Right atrium auricular region (tissue), 2 donors: ENCODE measurements around the gene PCNX1. TPM values are rescaled to one million over a fixed set of nuclear protein-coding genes. Genes with fewer than 3 reads are reported as not detected.

Experiments
- DNase-seq: peaks from one replicate; pipeline ENCODE4 v3.0.0-alpha.2; 2019; ENCODE audit warnings: low spot score
- H3K27ac ChIP-seq, 2 donors: fragments of 200-600 bp; sonication (generic); 1 replicate in 1 of 2; 2 replicates in 1 of 2; pipeline ENCODE4 v1.5.1; 2016 to 2019
- H3K27me3 ChIP-seq, 2 donors: fragments of 200-600 bp; sonication (generic); one replicate each; pipeline versions ENCODE4 v1.5.1 to v1.6.0; 2017 to 2019
- H3K36me3 ChIP-seq: fragments of 200-600 bp; sonication (generic); one replicate; pipeline ENCODE4 v1.5.1; 2016
- H3K4me1 ChIP-seq, 2 donors: fragments of 200-600 bp; sonication (generic); one replicate each; pipeline versions ENCODE4 v1.5.1 to v1.6.0; 2017 to 2019
- H3K4me3 ChIP-seq, 2 donors: fragments of 200-600 bp; sonication (generic); 1 replicate in 1 of 2; 2 replicates in 1 of 2; pipeline ENCODE4 v1.5.1; 2017 to 2019; ENCODE audit warnings: mild to moderate bottlenecking in 1 of 2, moderate library complexity in 1 of 2
- H3K9me3 ChIP-seq, 2 donors: fragments of 200-600 bp; sonication (generic); one replicate each; pipeline ENCODE4 v1.5.1; 2019
- CTCF ChIP-seq, 2 donors: fragments of 200-600 bp; sonication (generic); IDR thresholded peaks; one replicate each; pipeline ENCODE4 v1.5.1; 2019; ENCODE audit warnings: antibody characterized with exemption in 2 of 2
- total RNA-seq, 2 donors: library from RNA; depleted of rRNA; stranded (reverse); fragments of >200 nt; gene quantifications; one replicate each; pipeline ENCODE4 v1.1.0, GENCODE V29; 2016

PCNX1 gene
- total RNA-seq, 2 donors from 2014 or later = 36.4 to 39.2 TPM

- Histone ChIP-seq H3K36me3 (no peaks in the 10 kb centered on the region), H3K4me1 (no peaks in the 10 kb centered on the region), H3K9me3 (no peaks in the 10 kb centered on the region), H3K4me3 (no peak overlapping the region), H3K27me3 (no peaks in the 10 kb centered on the region), H3K27ac (no peak overlapping the region)
- no peak for TF ChIP-seq CTCF (IDR thresholded peaks at IDR 0.05)
- no peak for DNase-seq
Measured at GRCh38 chr14:70898111-70898745, 9.0 kb upstream of the PCNX1 start.

DNA sequence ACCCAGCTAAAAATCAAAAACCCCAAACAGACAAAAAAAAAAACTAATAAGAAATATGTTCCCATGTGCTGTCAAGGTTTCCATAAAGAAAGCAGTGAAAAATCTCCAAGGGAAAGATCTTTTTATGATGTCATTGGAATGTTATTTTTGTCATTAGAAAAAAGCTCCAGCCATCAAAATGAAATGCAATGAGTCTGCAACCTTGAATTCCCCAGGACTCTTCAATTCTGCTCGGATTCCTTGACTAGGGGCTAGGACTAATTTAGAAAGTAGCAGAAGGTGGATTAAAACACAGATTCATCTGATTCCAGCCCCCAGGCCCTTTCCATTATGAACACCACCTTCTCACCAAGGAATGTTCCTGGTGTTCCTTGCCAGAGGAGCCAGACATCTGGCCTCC, 6.0 kb upstream of the PCNX1 start:
- Histone ChIP-seq H3K27me3 (no peaks in the 10 kb centered on the region), H3K4me1 (peaks cover 0 to 21% of the 10 kb centered on the region in 2 donors), H3K9me3 (no peaks in the 10 kb centered on the region), H3K27ac (no peak overlapping the region), H3K36me3 (no peaks in the 10 kb centered on the region), H3K4me3 (no peak overlapping the region)
- DNase-seq = no peak
- no peak for TF ChIP-seq CTCF (IDR thresholded peaks at IDR 0.05)

GRCh38 chr14:70902184-70902583, 5.1 kb upstream of the PCNX1 start:
- Histone ChIP-seq H3K9me3 (no peaks in the 10 kb centered on the region), H3K4me1 (peaks cover 0 to 29% of the 10 kb centered on the region in 2 donors), H3K4me3 (no peak overlapping the region), H3K27ac (no peak overlapping the region), H3K36me3 (no peaks in the 10 kb centered on the region), H3K27me3 (no peaks in the 10 kb centered on the region)
- DNase-seq = no peak
- TF ChIP-seq CTCF (IDR thresholded peaks at IDR 0.05) = no peak

GRCh38 chr14:70904373-70904772, 2.9 kb upstream of the PCNX1 start:
- DNase-seq = no peak
- no peaks in the 10 kb centered on the region for H3K9me3 ChIP-seq
- no peaks in the 10 kb centered on the region for H3K36me3 ChIP-seq
- H3K27ac ChIP-seq = no peak overlapping the region
- TF ChIP-seq CTCF (IDR thresholded peaks at IDR 0.05) = no peak
- H3K27me3 ChIP-seq = no peaks in the 10 kb centered on the region
- H3K4me3 ChIP-seq = no peak overlapping the region
- H3K4me1 ChIP-seq = peaks cover 0 to 36% of the 10 kb centered on the region in 2 donors

DNA sequence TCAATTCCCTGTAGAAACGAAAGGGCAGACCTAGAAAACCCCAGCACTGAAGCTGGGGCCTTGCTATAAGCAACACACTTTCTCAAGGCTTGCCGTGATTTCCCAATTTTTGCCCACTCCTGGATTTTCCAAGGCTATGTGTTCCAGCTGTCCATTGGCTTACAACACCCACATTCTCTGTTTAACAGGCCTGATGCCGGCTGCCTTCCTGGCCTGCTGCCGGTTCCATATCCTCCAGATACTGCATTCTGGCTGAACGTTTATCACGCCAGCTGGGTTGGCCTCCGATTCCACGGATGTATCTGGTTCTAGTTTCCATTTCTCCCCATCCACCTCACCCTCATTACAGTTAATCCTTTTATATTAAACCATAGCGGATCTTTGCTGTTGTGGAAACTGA, 2.0 kb upstream of the PCNX1 start:
- no peaks in the 10 kb centered on the region for H3K27me3 ChIP-seq
- H3K9me3 ChIP-seq = no peaks in the 10 kb centered on the region
- peaks cover 0 to 43% of the 10 kb centered on the region in 2 donors for H3K4me1 ChIP-seq
- TF ChIP-seq CTCF (IDR thresholded peaks at IDR 0.05) = no peak
- H3K27ac ChIP-seq = peak overlapping the region; percentile 50 to 96
- H3K36me3 ChIP-seq = no peaks in the 10 kb centered on the region
- peak; percentile 78 for DNase-seq
- H3K4me3 ChIP-seq = no peak overlapping the region

GRCh38 chr14:70906793-70907175, 475 bp upstream of the PCNX1 start:
- Histone ChIP-seq H3K9me3 (no peaks in the 10 kb centered on the region), H3K27me3 (no peaks in the 10 kb centered on the region), H3K4me3 (peak overlapping the region; percentile 92 to 93), H3K27ac (peak overlapping the region; percentile 94 to 96), H3K4me1 (peaks cover 0 to 52% of the 10 kb centered on the region in 2 donors), H3K36me3 (no peaks in the 10 kb centered on the region)
- TF ChIP-seq CTCF (IDR thresholded peaks at IDR 0.05) = no peak
- no peak for DNase-seq
